Mammary epithelial cell (primary cell): ENCODE results near the gene TMPRSS3.

ENCODE experiments used
- EZH2 ChIP-seq: IDR thresholded peaks from 2 replicates; pipeline ENCODE4 v1.6.1; 2012; ENCODE audit warnings: low read length, inconsistent platforms, borderline replicate concordance
- TF ChIP-seq, protein P1 (sequence below), 2 donors: IDR thresholded peaks in 1 of 2; conservative IDR thresholded peaks in 1 of 2; 2 replicates each; pipeline ENCODE4 v1.5.1; 2011 to 2012; ENCODE audit warnings: inconsistent platforms in 2 of 2, low read length in 2 of 2, mild to moderate bottlenecking in 2 of 2, control low read depth in 1 of 2, low read depth in 1 of 2; ENCODE audit not compliant: insufficient read depth in 1 of 2; ENCODE audit errors: extremely low read depth in 1 of 2

DNA sequence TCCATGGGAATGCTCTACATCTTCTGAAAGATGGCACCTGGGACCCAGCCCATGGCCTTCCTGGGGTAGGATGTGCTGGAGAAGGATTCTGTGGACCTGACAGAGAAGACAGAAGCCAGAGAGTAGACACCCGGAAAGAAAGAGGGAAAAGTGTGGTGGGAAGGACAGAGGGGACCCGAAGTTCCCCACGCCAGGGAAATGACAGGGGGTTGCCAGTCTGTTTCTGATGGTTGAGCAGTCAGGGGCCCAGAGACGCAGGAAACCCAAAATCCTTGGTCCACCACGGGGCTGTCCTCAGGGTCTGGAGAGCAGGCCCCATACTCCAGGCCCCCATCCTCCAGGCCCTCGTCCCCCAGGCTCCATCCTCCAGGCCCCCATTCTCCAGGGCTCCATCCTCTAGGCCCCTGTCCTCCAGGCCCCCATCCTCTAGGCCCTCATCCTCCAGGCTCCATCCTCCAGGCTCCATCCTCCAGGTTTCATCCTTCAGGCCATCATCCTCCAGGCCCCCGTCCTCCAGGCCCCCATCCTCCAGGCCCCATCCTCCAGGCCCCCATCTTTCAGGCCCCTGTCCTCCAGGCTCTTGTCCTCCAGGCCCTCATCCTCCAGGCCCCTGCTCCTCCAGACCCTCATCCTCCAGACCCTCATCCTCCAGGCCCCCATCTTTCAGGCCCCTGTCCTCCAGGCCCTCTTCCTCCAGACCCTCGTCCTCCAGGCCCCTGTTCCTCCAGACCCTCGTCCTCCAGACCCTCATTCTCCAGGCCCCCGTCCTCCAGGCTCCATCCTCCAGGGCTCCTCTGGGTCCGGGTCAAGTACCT, 44.0 kb downstream of the TMPRSS3 start:
- TF ChIP-seq, protein P1, sequence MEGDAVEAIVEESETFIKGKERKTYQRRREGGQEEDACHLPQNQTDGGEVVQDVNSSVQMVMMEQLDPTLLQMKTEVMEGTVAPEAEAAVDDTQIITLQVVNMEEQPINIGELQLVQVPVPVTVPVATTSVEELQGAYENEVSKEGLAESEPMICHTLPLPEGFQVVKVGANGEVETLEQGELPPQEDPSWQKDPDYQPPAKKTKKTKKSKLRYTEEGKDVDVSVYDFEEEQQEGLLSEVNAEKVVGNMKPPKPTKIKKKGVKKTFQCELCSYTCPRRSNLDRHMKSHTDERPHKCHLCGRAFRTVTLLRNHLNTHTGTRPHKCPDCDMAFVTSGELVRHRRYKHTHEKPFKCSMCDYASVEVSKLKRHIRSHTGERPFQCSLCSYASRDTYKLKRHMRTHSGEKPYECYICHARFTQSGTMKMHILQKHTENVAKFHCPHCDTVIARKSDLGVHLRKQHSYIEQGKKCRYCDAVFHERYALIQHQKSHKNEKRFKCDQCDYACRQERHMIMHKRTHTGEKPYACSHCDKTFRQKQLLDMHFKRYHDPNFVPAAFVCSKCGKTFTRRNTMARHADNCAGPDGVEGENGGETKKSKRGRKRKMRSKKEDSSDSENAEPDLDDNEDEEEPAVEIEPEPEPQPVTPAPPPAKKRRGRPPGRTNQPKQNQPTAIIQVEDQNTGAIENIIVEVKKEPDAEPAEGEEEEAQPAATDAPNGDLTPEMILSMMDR (conservative IDR thresholded peaks at IDR 0.05 in 1 of 2, IDR thresholded peaks at IDR 0.05 in 1 of 2; ENCODE audit: extremely low read depth in 1 of 2, insufficient read depth in 1 of 2, low read depth in 1 of 2, low read length in 2 of 2): no peak
- TF ChIP-seq EZH2: no peak
